Brain microvascular endothelial cell (primary cell): ENCODE data around the gene ATP6V0C.

Experiments
- DNase-seq: peaks from one replicate; pipeline ENCODE4 v3.0.0-alpha.2; 2020
- H3K27ac ChIP-seq: fragments of 250-450 bp; sonication (Bioruptor Pico); 2 replicates; pipeline ENCODE4 v1.5.1; 2020; ENCODE audit warnings: mild to moderate bottlenecking, moderate library complexity
- H3K27me3 ChIP-seq: fragments of 250-450 bp; sonication (Bioruptor Pico); replicated peaks from 2 replicates; pipeline ENCODE4 v1.5.1; 2020; ENCODE audit warnings: mild to moderate bottlenecking
- H3K36me3 ChIP-seq: fragments of 250-450 bp; sonication (Bioruptor Pico); replicated peaks from 2 replicates; pipeline ENCODE4 v1.5.1; 2020; ENCODE audit warnings: mild to moderate bottlenecking
- H3K4me3 ChIP-seq: 2 replicates; pipeline ENCODE4 v1.5.1; 2011; ENCODE audit warnings: low read depth, mild to moderate bottlenecking, control low read depth, low read length, moderate library complexity
- CTCF ChIP-seq: IDR thresholded peaks from 2 replicates; pipeline ENCODE4 v1.5.1; 2011; ENCODE audit warnings: low read depth, mild to moderate bottlenecking, moderate library complexity, low read length, control low read depth, inconsistent platforms; ENCODE audit errors: missing control alignments
- in situ Hi-C: cut with HindIII; loops from 2 replicates; pipeline ENCODE4 v1.10.0; 2017; ENCODE audit warnings: low sequenced_read_pairs, low pct_ligation_motif_present

ATP6V0C gene

GRCh38 chr16:2515180-2515851 lies 1.6 kb downstream of the ATP6V0C start:
- DNase-seq, result no peak
- H3K27ac ChIP-seq, result no peak overlapping the region
- in situ Hi-C loops, result no loop called here
- peaks cover 9% of the 10 kb centered on the region for H3K36me3 ChIP-seq
- TF ChIP-seq CTCF, result no peak
- no peaks in the 10 kb centered on the region for H3K27me3 ChIP-seq
- peak overlapping the region; percentile 88 for H3K4me3 ChIP-seq

- H3K27ac ChIP-seq, result no peak overlapping the region
- H3K27me3 ChIP-seq, result no peaks in the 10 kb centered on the region
- peak overlapping the region; percentile 3 for H3K4me3 ChIP-seq
- TF ChIP-seq CTCF, result no peak
- in situ Hi-C loops, result no loop called here
- DNase-seq, result no peak
- peaks cover 9% of the 10 kb centered on the region for H3K36me3 ChIP-seq
Measured at GRCh38 chr16:2516391-2517240, 2.9 kb downstream of the ATP6V0C start.

- no peak overlapping the region for H3K4me3 ChIP-seq
- in situ Hi-C loops, result no loop called here
- no peaks in the 10 kb centered on the region for H3K27me3 ChIP-seq
- TF ChIP-seq CTCF, result no peak
- H3K27ac ChIP-seq, result no peak overlapping the region
- DNase-seq, result no peak
- peaks cover 14% of the 10 kb centered on the region for H3K36me3 ChIP-seq
Measured at GRCh38 chr16:2517954-2518605, 4.3 kb downstream of the ATP6V0C start.

- Histone ChIP-seq H3K27ac (no peak overlapping the region), H3K27me3 (no peaks in the 10 kb centered on the region), H3K4me3 (no peak overlapping the region), H3K36me3 (peaks cover 19% of the 10 kb centered on the region)
- in situ Hi-C loops, result no loop called here
- no peak for DNase-seq
- no peak for TF ChIP-seq CTCF
Measured at GRCh38 chr16:2518823-2519710, 5.3 kb downstream of the ATP6V0C start.

- Histone ChIP-seq H3K27me3 (no peaks in the 10 kb centered on the region), H3K27ac (no peak overlapping the region), H3K4me3 (peak overlapping the region; percentile 17), H3K36me3 (peaks cover 23% of the 10 kb centered on the region)
- in situ Hi-C loops, result no loop called here
- no peak for TF ChIP-seq CTCF
- DNase-seq, result no peak
Measured at GRCh38 chr16:2519711-2520080, 5.9 kb downstream of the ATP6V0C start.
